ENCODE measurements around the gene ACAP2.
"Not testable (repeated sequence)": the region's sequence is repeated elsewhere in the genome, so short reads cannot be mapped to it uniquely, and the experiment has no call there.

ACAP2 gene, protein sequence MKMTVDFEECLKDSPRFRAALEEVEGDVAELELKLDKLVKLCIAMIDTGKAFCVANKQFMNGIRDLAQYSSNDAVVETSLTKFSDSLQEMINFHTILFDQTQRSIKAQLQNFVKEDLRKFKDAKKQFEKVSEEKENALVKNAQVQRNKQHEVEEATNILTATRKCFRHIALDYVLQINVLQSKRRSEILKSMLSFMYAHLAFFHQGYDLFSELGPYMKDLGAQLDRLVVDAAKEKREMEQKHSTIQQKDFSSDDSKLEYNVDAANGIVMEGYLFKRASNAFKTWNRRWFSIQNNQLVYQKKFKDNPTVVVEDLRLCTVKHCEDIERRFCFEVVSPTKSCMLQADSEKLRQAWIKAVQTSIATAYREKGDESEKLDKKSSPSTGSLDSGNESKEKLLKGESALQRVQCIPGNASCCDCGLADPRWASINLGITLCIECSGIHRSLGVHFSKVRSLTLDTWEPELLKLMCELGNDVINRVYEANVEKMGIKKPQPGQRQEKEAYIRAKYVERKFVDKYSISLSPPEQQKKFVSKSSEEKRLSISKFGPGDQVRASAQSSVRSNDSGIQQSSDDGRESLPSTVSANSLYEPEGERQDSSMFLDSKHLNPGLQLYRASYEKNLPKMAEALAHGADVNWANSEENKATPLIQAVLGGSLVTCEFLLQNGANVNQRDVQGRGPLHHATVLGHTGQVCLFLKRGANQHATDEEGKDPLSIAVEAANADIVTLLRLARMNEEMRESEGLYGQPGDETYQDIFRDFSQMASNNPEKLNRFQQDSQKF

GRCh38 chr3:195442573-195443390 lies at the start of gene ACAP2:
TSS of gene ACAP2 (minus strand) at chr3:195443020. CDS start at chr3:195442847, 173 bp downstream.
- peak; percentile 95 for FAIRE-seq

DNA sequence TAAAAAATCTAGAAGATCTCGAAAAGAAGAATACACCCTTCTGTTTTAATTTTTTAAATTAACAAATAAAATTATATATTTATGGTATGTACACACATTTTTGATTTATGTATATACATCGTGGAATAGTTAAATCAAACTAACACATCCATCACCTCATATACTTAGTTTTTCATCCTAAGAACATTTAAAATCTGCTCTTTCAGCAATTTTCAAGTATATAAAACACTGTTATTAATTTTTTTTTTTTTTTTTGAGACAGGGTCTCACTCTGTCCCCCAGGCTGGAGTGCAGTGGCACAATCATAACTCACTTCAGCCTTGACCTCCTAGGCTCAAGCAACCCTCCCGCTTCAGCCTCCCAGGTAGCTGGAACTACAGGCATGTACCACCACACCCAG lies 32.8 kb upstream of the ACAP2 start:
- FAIRE-seq: no peak

GRCh38 chr3:195475116-195475515 lies 32.3 kb upstream of the ACAP2 start:
- not testable (repeated sequence) for FAIRE-seq

DNA sequence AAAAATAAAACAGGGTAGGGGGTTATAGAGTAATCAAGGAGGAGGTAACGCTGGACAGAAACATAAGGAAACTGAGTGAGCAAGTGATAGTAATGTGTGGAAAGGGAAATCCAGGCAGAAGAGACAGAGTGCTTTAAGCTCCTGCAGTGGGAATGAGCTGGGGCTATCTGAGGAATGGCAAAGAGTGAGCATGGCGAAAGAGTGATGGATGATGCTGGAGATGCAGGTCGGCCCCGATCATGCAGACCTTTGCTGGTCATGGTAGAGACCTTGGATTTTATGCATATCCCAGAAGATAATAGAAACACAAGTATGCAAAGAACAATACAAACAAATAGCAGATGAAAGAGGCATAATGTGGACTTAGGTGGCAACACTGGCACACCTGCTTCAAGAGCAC lies 26.0 kb upstream of the ACAP2 start:
- no peak for FAIRE-seq

GRCh38 chr3:195468391-195468776 lies 25.6 kb upstream of the ACAP2 start:
- FAIRE-seq: no peak

DNA sequence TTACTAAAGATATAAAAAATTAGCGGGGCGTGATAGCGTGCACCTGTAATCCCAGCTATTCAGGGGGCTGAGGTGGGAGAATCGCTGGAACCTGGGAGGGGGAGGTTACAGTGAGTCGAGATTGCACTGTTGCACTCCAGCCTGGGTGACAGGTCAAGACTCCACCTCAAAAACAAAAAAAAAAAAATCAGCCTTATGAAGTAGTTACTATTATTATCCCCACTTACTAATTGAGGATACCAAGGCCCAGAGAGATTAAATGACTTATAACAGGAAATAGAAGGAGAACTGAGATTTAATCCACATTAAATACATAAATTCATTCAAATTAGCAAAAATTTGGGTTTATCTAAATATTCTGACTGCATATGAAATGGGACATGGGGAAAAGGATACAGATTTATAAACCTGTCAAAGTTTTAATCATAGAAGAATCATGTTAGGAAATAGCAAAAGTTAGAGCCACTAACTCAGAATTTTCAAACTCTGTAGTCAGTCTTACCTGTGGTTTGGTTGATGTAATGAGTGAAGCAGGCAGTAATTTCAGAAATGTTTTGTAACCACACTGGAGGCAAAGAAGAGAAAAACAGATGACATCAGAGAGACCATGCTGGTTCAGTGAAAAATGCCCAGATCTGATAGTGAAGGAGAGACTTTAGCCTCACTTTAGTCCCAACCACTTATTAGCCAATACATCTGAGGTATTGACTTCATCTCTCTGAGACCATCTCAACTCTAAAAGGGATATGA lies 25.0 kb upstream of the ACAP2 start:
- no peak for FAIRE-seq

DNA sequence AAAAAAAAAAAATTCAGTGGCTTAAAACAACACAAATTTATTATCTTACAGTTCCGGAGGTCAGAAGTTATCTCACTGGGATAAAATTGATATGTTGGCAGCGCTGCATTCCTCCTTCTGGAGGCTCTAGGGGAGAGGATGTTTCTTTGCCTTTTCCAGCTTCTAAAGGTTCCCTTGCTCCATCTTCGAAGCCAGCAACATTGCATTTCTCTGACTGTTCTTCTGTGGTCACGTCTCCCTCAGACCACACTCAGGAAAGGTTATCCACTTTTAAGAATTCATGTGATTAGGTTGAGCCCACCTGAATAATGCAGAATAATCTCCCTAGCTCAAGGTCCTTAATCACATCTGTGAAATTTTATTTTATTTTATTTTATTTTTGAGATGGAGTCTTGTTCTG lies 23.4 kb upstream of the ACAP2 start:
- FAIRE-seq: no peak

- not testable (repeated sequence) for FAIRE-seq
Measured at GRCh38 chr3:195462922-195463321, 20.1 kb upstream of the ACAP2 start.

- FAIRE-seq: no peak
Measured at GRCh38 chr3:195462308-195462610, 19.4 kb upstream of the ACAP2 start.

GRCh38 chr3:195461594-195462307 lies 18.9 kb upstream of the ACAP2 start:
- no peak for FAIRE-seq

DNA sequence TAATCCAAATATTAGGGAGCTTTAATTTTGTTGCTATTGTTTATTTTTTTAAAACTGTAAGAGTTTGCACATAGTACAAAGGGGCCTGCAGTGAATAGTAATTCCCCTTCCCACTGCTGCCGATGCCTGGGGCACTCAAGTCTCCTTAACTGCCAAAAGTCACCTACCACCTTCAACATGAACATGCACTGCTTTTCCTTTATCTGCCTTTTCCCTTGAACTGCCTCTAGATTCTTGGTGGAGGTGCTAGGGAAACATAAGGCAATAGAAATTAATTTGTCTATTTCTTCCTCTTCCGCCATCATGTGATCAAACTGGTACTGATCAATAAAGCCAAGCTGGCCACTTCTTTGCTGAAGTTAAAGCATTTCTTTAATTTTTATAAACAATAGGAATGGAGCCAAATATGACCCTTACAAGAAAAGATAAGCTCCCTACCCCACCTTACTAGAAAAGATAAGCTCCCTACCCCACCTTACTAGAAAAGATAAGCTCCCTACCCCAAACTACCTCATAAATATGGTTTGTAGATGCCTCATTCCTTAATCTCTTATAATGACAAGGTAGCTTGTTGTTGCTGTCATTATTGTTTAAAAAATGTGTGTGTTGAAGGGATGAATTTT lies 17.4 kb upstream of the ACAP2 start:
- FAIRE-seq: no peak

- no peak for FAIRE-seq
Measured at GRCh38 chr3:195458316-195458717, 15.5 kb upstream of the ACAP2 start.

GRCh38 chr3:195455789-195456188 lies 13.0 kb upstream of the ACAP2 start:
- FAIRE-seq: no peak

GRCh38 chr3:195453236-195453635 lies 10.4 kb upstream of the ACAP2 start:
- FAIRE-seq: no peak

DNA sequence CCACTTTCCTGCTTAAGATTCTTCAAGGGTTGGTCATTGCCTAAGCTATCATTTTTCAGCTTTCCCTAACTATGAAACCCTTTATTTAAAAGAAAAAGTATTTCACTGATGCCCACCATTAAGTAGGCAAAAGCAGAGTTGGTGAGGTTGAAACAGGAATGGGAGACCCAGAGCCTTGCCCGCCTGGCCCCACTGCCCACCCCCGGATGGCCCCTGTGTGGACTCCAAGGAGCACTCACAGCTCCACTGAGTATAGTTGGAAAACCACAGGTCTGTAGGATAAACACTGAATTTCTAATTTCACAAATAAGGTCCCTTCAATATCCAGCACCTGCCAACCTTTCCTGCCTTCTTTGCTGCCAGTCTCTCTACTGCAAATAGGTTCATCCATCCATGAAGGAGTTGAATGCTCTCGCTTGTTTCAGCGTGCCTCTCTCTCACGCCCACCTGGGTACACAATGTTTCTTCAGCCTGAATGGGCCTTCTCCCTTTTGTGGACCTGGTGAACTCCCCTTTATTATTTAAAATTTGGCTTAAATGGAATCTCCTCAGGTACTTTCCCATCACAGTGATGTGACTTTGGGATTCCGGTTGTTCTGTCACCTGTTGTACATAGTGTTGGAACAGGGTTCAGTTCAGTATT lies 8.7 kb upstream of the ACAP2 start:
- no peak for FAIRE-seq

DNA sequence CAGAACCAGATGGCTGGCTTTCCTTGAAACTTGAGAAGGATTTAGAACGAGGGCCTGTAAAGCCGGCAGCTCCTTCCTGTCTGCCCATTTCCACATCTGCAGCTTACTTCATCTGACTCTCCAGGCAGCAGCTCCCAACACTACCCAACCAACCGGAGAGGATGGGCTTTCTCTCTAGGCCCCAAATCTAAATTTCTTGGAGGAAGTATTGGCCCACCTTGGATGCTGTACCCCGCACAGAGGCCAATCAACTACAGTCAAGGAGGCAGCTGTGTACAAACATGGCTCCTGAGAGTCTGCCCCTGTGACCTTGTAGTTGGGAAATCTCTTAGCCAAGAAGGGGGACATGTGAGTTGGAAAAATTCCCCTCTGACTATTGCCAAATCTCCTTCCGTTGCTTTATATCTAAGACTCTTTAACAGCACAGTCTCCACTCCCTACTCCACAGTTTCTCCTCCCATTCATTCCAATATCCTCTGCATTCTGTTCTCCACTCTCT lies 8.0 kb upstream of the ACAP2 start:
- no peak for FAIRE-seq

- no peak for FAIRE-seq
Measured at GRCh38 chr3:195448205-195448875, 5.5 kb upstream of the ACAP2 start.

DNA sequence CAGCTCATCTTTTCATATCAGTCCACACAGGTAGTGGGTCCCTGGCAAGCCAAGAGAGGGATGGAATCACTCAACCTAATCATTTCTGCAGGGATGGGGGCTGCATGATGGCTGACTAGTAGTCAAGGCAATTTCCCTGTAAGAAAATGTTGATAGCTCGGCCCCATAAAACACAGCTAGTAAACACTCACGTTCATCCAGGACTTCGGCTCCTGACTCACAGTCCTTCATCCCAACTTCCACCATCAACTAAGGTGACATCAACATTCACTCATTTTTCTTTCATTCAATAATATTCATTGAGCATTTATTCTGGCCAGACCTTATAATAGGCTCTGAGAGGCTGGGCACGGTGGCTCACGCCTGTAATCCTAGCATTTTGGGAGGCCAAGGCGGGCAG lies 4.4 kb upstream of the ACAP2 start:
- no peak for FAIRE-seq

- FAIRE-seq: no peak
Measured at GRCh38 chr3:195446359-195446758, 3.5 kb upstream of the ACAP2 start.

- FAIRE-seq: no peak
Measured at GRCh38 chr3:195445885-195446284, 3.1 kb upstream of the ACAP2 start.
